Loucy (cell line): ENCODE data around the gene MAP3K20.

Experiments used
- H2AFZ ChIP-seq: fragments of 200-600 bp; sonication (generic); 2 replicates; pipeline ENCODE4 v1.6.0; 2016; ENCODE audit warnings: antibody characterized with exemption, mild to moderate bottlenecking, low read length, moderate library complexity
- H3F3A ChIP-seq: fragments of 200-600 bp; 2 replicates; pipeline ENCODE4 v1.6.0; 2016; ENCODE audit warnings: antibody characterized with exemption, low read depth, mild to moderate bottlenecking
- H3K27me3 ChIP-seq: fragments of 200-600 bp; sonication (generic); 2 replicates; pipeline ENCODE4 v1.6.1; 2014; ENCODE audit warnings: low read length, mild to moderate bottlenecking; ENCODE audit not compliant: insufficient read depth, poor library complexity, severe bottlenecking
- H3K36me3 ChIP-seq: fragments of 200-600 bp; sonication (generic); 2 replicates; pipeline ENCODE4 v1.6.1; 2016; ENCODE audit warnings: low read length; ENCODE audit not compliant: insufficient read depth
- H3K4me1 ChIP-seq: fragments of 200-600 bp; sonication (generic); 2 replicates; pipeline ENCODE4 v1.5.1; 2014; ENCODE audit warnings: low read length, mild to moderate bottlenecking; ENCODE audit not compliant: insufficient read depth, poor library complexity, severe bottlenecking
- H3K4me2 ChIP-seq: fragments of 200-600 bp; sonication (generic); 2 replicates; pipeline ENCODE4 v1.6.0; 2014; ENCODE audit warnings: antibody characterized with exemption, low read length, low read depth, mild to moderate bottlenecking; ENCODE audit not compliant: poor library complexity, severe bottlenecking
- H3K4me3 ChIP-seq: fragments of 200-600 bp; sonication (generic); 2 replicates; pipeline ENCODE4 v1.5.1; 2014; ENCODE audit warnings: low read length, mild to moderate bottlenecking, mixed read lengths; ENCODE audit not compliant: poor library complexity, severe bottlenecking
- H3K79me2 ChIP-seq: fragments of 200-600 bp; sonication (generic); 2 replicates; pipeline ENCODE4 v1.6.1; 2014; ENCODE audit warnings: low read length; ENCODE audit not compliant: insufficient read depth
- H3K9ac ChIP-seq: fragments of 200-600 bp; sonication (generic); 2 replicates; pipeline ENCODE4 v1.6.0; 2014; ENCODE audit warnings: mild to moderate bottlenecking, low read depth, low read length, moderate library complexity; ENCODE audit not compliant: poor library complexity, severe bottlenecking
- H3K9me2 ChIP-seq: fragments of 200-600 bp; sonication (generic); replicated peaks from 2 replicates; pipeline ENCODE4 v1.6.1; 2016; ENCODE audit warnings: low read depth, low read length, mixed read lengths
- H3K9me3 ChIP-seq: fragments of 200-600 bp; sonication (generic); 2 replicates; pipeline ENCODE4 v1.6.1; 2014; ENCODE audit warnings: mild to moderate bottlenecking, antibody characterized with exemption, low read length, low read depth; ENCODE audit not compliant: insufficient read depth
- H4K20me1 ChIP-seq: fragments of 200-600 bp; sonication (generic); 2 replicates; pipeline ENCODE4 v1.6.0; 2014; ENCODE audit warnings: antibody characterized with exemption, low read length, mild to moderate bottlenecking; ENCODE audit not compliant: insufficient read depth, poor library complexity, severe bottlenecking
- EZH2phosphoT487 ChIP-seq: fragments of 200-600 bp; IDR thresholded peaks from 2 replicates; pipeline ENCODE4 v1.6.1; 2018; ENCODE audit warnings: antibody characterized with exemption, mild to moderate bottlenecking, moderate library complexity, borderline replicate concordance
- TF ChIP-seq, protein P1 (sequence below): fragments of 200-600 bp; sonication (generic); conservative IDR thresholded peaks from 2 replicates; pipeline ENCODE4 v1.5.1; 2014; ENCODE audit warnings: mild to moderate bottlenecking, antibody characterized with exemption, low read length

The MAP3K20 gene

DNA sequence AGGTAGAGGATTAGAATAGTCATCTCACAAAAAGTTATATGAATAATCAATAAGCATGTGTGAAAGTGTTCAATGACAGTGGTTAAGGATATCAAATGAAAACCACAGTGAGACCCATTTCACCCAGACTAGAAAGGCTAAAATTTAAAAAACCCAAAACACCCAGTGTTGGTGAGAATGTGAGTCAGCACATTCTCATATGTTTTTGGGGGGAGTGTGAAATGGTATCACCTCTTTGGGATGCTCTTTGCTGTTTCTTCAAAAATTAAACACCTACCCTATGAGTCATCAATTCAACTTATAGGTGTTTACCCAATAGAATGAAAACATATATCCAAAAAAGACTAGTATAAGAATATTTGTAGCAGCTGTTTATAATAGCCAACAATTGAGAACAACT lies 69.8 kb downstream of the MAP3K20 start:
- Histone ChIP-seq H3F3A (no peaks in the 10 kb centered on the region), H3K9me3 (no peaks in the 10 kb centered on the region; the same call in 1 of the 2 replicates), H3K4me3 (no peak overlapping the region), H3K36me3 (no peaks in the 10 kb centered on the region), H2AFZ (no peak overlapping the region), H3K4me1 (no peaks in the 10 kb centered on the region), H3K79me2 (no peaks in the 10 kb centered on the region), H3K9me2 (no peaks in the 10 kb centered on the region), H3K9ac (no peak overlapping the region), H4K20me1 (no peaks in the 10 kb centered on the region), H3K27me3 (no peaks in the 10 kb centered on the region), H3K4me2 (no peak overlapping the region)
- TF ChIP-seq, protein P1, sequence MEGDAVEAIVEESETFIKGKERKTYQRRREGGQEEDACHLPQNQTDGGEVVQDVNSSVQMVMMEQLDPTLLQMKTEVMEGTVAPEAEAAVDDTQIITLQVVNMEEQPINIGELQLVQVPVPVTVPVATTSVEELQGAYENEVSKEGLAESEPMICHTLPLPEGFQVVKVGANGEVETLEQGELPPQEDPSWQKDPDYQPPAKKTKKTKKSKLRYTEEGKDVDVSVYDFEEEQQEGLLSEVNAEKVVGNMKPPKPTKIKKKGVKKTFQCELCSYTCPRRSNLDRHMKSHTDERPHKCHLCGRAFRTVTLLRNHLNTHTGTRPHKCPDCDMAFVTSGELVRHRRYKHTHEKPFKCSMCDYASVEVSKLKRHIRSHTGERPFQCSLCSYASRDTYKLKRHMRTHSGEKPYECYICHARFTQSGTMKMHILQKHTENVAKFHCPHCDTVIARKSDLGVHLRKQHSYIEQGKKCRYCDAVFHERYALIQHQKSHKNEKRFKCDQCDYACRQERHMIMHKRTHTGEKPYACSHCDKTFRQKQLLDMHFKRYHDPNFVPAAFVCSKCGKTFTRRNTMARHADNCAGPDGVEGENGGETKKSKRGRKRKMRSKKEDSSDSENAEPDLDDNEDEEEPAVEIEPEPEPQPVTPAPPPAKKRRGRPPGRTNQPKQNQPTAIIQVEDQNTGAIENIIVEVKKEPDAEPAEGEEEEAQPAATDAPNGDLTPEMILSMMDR: no peak
- no peak for TF ChIP-seq EZH2phosphoT487

DNA sequence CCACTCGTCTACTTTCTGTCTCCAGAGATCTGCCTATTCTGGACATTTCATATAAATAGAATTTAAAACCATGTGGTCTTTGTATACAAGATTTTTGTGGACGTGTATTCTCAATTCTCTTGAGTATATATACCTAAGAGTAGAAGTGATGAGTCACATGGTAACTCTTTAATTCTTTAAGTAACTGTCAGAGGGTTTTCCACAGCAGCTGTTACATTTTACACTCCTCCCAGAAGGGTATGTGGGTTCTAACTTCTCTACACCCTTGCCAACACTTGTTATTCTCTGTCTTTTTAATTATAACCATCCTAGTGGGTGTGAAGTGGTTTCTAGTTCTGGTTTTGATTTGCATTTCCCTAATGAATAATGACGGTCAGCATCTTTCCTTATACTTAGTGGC lies 70.9 kb downstream of the MAP3K20 start:
- Histone ChIP-seq H3K9ac (no peak overlapping the region), H3F3A (no peaks in the 10 kb centered on the region), H3K9me3 (no peaks in the 10 kb centered on the region; the same call in 1 of the 2 replicates), H3K27me3 (no peaks in the 10 kb centered on the region), H3K4me2 (no peak overlapping the region), H3K4me3 (no peak overlapping the region), H3K36me3 (no peaks in the 10 kb centered on the region), H3K79me2 (no peaks in the 10 kb centered on the region), H3K4me1 (no peaks in the 10 kb centered on the region), H2AFZ (no peak overlapping the region), H3K9me2 (no peaks in the 10 kb centered on the region), H4K20me1 (no peaks in the 10 kb centered on the region)
- TF ChIP-seq EZH2phosphoT487: no peak
- TF ChIP-seq, protein P1: no peak

GRCh38 chr2:173148520-173148919 lies 72.9 kb downstream of the MAP3K20 start:
- Histone ChIP-seq H4K20me1 (no peaks in the 10 kb centered on the region), H2AFZ (no peak overlapping the region), H3K4me1 (no peaks in the 10 kb centered on the region), H3K27me3 (no peaks in the 10 kb centered on the region), H3K9ac (no peak overlapping the region), H3K9me2 (no peaks in the 10 kb centered on the region), H3K4me2 (no peak overlapping the region), H3F3A (no peaks in the 10 kb centered on the region), H3K9me3 (no peaks in the 10 kb centered on the region), H3K36me3 (no peaks in the 10 kb centered on the region), H3K4me3 (no peak overlapping the region), H3K79me2 (no peaks in the 10 kb centered on the region)
- no peak for TF ChIP-seq EZH2phosphoT487
- TF ChIP-seq, protein P1: no peak
